A549 (cell line): Measurements from ENCODE around the gene MFN2. TPM values are rescaled to one million over a fixed set of nuclear protein-coding genes. Genes with fewer than 3 reads are reported as not detected.
A peak's percentile ranks its signal among the peaks of the same experiment; 100 is the strongest.

Source experiments
- ATAC-seq, 2 experiments: fragments of 200-7000 bp in 1 of 2; fragments of >200 bp in 1 of 2; cut with Nextera tagmentation in 1 of 2; cut with Tn5 transposase in 1 of 2; 3 replicates each; pipeline versions ENCODE4 v1.8.0 to v1.9.1; 2018 to 2020; ENCODE audit warnings: mild to moderate bottlenecking in 1 of 2, moderate library complexity in 1 of 2
- CTCF ChIA-PET: fragments of 300-600 bp; sonication (Branson Sonifier 250); formaldehyde crosslinking; extraction: SDS; loops from one replicate; lab custom pipeline; 2021; ENCODE audit warnings: antibody characterized with exemption, inconsistent platforms; lab: Yijun Ruan, JAX
- POLR2A ChIA-PET: fragments of 350-600 bp; formaldehyde crosslinking; extraction: SDS; loops from one replicate; lab custom pipeline; 2021; ENCODE audit warnings: antibody characterized with exemption, inconsistent platforms; lab: Yijun Ruan, JAX
- DNase-seq, 2 experiments: peaks; one replicate each; pipeline versions ENCODE4 v3.0.0 to v3.0.0-alpha.2; 2011 to 2016; ENCODE audit warnings: low read depth in 1 of 2, low spot score in 1 of 2
- FAIRE-seq: peaks from 2 replicates; lab custom pipeline; 2011; peaks lifted over from hg19 to GRCh38; lab: Jason Lieb, UNC
- H3K27ac ChIP-seq, 2 experiments: fragments of >200 bp; sonication (Bioruptor Twin); formaldehyde crosslinking; 3 replicates each; pipeline ENCODE4 v1.5.1; 2016 to 2017
- H3K4me1 ChIP-seq: fragments of >200 bp; sonication (Bioruptor Twin); formaldehyde crosslinking; 3 replicates; pipeline ENCODE4 v1.6.1; 2016
- H3K4me2 ChIP-seq: fragments of >200 bp; sonication (Bioruptor Twin); formaldehyde crosslinking; 3 replicates; pipeline ENCODE4 v1.6.1; 2016
- H3K4me3 ChIP-seq: fragments of >200 bp; sonication (Bioruptor Twin); formaldehyde crosslinking; 3 replicates; pipeline ENCODE4 v1.5.1; 2016
- H3K9me3 ChIP-seq: fragments of >200 bp; sonication (Bioruptor Twin); formaldehyde crosslinking; 3 replicates; pipeline ENCODE4 v1.6.1; 2016
- BHLHE40 ChIP-seq: IDR thresholded peaks from 2 replicates; pipeline ENCODE4 v1.6.1; 2012; ENCODE audit warnings: low read depth, low read length, inconsistent platforms
- CEBPB ChIP-seq, 2 experiments: fragments of >200 bp in 1 of 2; sonication (Bioruptor Twin) in 1 of 2; formaldehyde crosslinking in 1 of 2; IDR thresholded peaks; 2 replicates each; pipeline ENCODE4 v1.6.1; 2012 to 2016
- E2F6 ChIP-seq: IDR thresholded peaks from 2 replicates; pipeline ENCODE4 v1.6.1; 2012; ENCODE audit warnings: low read depth, borderline replicate concordance
- EHF ChIP-seq: fragments of 250-450 bp; sonication (Bioruptor Pico); IDR thresholded peaks from 2 replicates; pipeline ENCODE4 v1.5.0; 2020; ENCODE audit warnings: mild to moderate bottlenecking
- EHMT2 ChIP-seq: fragments of 200-600 bp; sonication (generic); IDR thresholded peaks from 2 replicates; pipeline ENCODE4 v1.6.1; 2016; ENCODE audit warnings: antibody characterized with exemption, low read depth, mild to moderate bottlenecking, moderate library complexity
- EP300 ChIP-seq, 2 experiments: fragments of >200 bp; sonication (Bioruptor Twin); formaldehyde crosslinking; IDR thresholded peaks; 2 replicates in 1 of 2; 3 replicates in 1 of 2; pipeline ENCODE4 v1.6.1; 2016 to 2017
- FOSB ChIP-seq: fragments of 250-450 bp; sonication (Bioruptor Pico); IDR thresholded peaks from 2 replicates; pipeline ENCODE4 v1.5.0; 2020; ENCODE audit warnings: mild to moderate bottlenecking, moderate library complexity
- FOXS1 ChIP-seq: fragments of 250-450 bp; sonication (Bioruptor Pico); IDR thresholded peaks from 2 replicates; pipeline ENCODE4 v1.5.0; 2020; ENCODE audit warnings: mild to moderate bottlenecking, moderate library complexity
- HDAC2 ChIP-seq: fragments of 200-600 bp; sonication (generic); IDR thresholded peaks from 2 replicates; pipeline ENCODE4 v1.6.1; 2016
- HES2 ChIP-seq: fragments of >200 bp; sonication (Bioruptor Twin); formaldehyde crosslinking; IDR thresholded peaks from 2 replicates; pipeline ENCODE4 v1.6.1; 2016
- HEYL ChIP-seq: fragments of 250-450 bp; sonication (Bioruptor Pico); IDR thresholded peaks from 2 replicates; pipeline ENCODE4 v1.8.0; 2021; ENCODE audit warnings: mild to moderate bottlenecking, moderate library complexity
- HMGXB4 ChIP-seq: fragments of 250-450 bp; sonication (Bioruptor Pico); IDR thresholded peaks from 2 replicates; pipeline ENCODE4 v1.5.0; 2021; ENCODE audit warnings: mild to moderate bottlenecking, moderate library complexity, borderline replicate concordance
- HOXA7 ChIP-seq: fragments of 250-450 bp; sonication (Bioruptor Pico); IDR thresholded peaks from 2 replicates; pipeline ENCODE4 v1.5.0; 2020; ENCODE audit warnings: mild to moderate bottlenecking, moderate library complexity
- HOXB13 ChIP-seq: fragments of 250-450 bp; sonication (Bioruptor Pico); IDR thresholded peaks from 2 replicates; pipeline ENCODE4 v1.5.0; 2020; ENCODE audit warnings: low read depth, mild to moderate bottlenecking, moderate library complexity
- KDM1A ChIP-seq: fragments of 200-600 bp; sonication (generic); IDR thresholded peaks from 2 replicates; pipeline ENCODE4 v1.6.1; 2016; ENCODE audit warnings: low read depth, mild to moderate bottlenecking
- KDM5A ChIP-seq: fragments of 200-600 bp; sonication (generic); IDR thresholded peaks from 2 replicates; pipeline ENCODE4 v1.6.1; 2016; ENCODE audit warnings: antibody characterized with exemption, mild to moderate bottlenecking
- MAFK ChIP-seq: fragments of 450-650 bp; IDR thresholded peaks from 2 replicates; pipeline ENCODE4 v1.6.1; 2014; ENCODE audit not compliant: partially characterized antibody
- MAX ChIP-seq: IDR thresholded peaks from 2 replicates; pipeline ENCODE4 v1.6.1; 2012
- MYC ChIP-seq: IDR thresholded peaks from 2 replicates; pipeline ENCODE4 v1.6.1; 2012; ENCODE audit warnings: mild to moderate bottlenecking, inconsistent platforms, low read length, improper control_type of control experiment, borderline replicate concordance
- POLR2A ChIP-seq: IDR thresholded peaks from 2 replicates; pipeline ENCODE4 v1.6.1; 2012; ENCODE audit warnings: mild to moderate bottlenecking, low read length
- POLR2AphosphoS2 ChIP-seq: conservative IDR thresholded peaks from 2 replicates; pipeline ENCODE4 v1.6.1; 2012; ENCODE audit warnings: low read length, improper control_type of control experiment, inconsistent platforms
- RFX5 ChIP-seq: fragments of 450-650 bp; IDR thresholded peaks from 2 replicates; pipeline ENCODE4 v1.7.1; 2014; ENCODE audit warnings: antibody characterized with exemption, mild to moderate bottlenecking, moderate library complexity
- RNF2 ChIP-seq: fragments of 200-600 bp; sonication (generic); IDR thresholded peaks from 2 replicates; pipeline ENCODE4 v1.6.1; 2016; ENCODE audit warnings: low read depth, mild to moderate bottlenecking, antibody characterized with exemption, moderate library complexity, borderline replicate concordance
- SMC3 ChIP-seq: fragments of >200 bp; sonication (Bioruptor Twin); formaldehyde crosslinking; IDR thresholded peaks from 3 replicates; pipeline ENCODE4 v1.6.1; 2018; ENCODE audit warnings: inconsistent platforms
- TP53 ChIP-seq: fragments of 250-450 bp; sonication (Bioruptor Pico); IDR thresholded peaks from 2 replicates; pipeline ENCODE4 v1.5.0; 2021; ENCODE audit warnings: mild to moderate bottlenecking, moderate library complexity
- ZNF302 ChIP-seq: fragments of 250-450 bp; sonication (Bioruptor Pico); IDR thresholded peaks from 2 replicates; pipeline ENCODE4 v1.9.0; 2021; ENCODE audit warnings: inconsistent platforms, mild to moderate bottlenecking, moderate library complexity
- WGBS: methylation state at CpG from one replicate; pipeline ENCODE4 v1.1.6; 2017; ENCODE audit errors: missing lambda C conversion rate; 5-methylcytosine and 5-hydroxymethylcytosine counted together
- polyA plus RNA-seq, 4 experiments: library from polyadenylated mRNA; depleted of rRNA in 3 of 4; stranded (reverse); fragments of >200 nt; fragmentation: RNase III in 1 of 4; extraction: RNeasy Plus Mini Kit Qiagen cat#74134 plus additional on column Dnase treatment in 1 of 4; gene quantifications; 2 replicates in 3 of 4; 3 replicates in 1 of 4; pipeline ENCODE4 v1.2.3, GENCODE V29; 2011 to 2017

The MFN2 gene
- polyA plus RNA-seq, 2 of the 4 experiments (the other 2 are of a cell fraction): 34.7 to 36.8 TPM

- TF ChIP-seq HES2: no peak
- TF ChIP-seq MAFK: no peak
- no peak for TF ChIP-seq KDM5A
Measured at GRCh38 chr1:12012560-12013316, 32.5 kb downstream of the MFN2 start (continued).

- H3K4me2 ChIP-seq: no peak overlapping the region
- 87% methylated on average over 15 of the region's 16 CpGs for WGBS
Measured at GRCh38 chr1:12014141-12014991, 34.1 kb downstream of the MFN2 start.

GRCh38 chr1:12015001-12015491, 34.8 kb downstream of the MFN2 start:
- ChIA-PET POLR2A (no interaction called here), CTCF (no interaction called here)
- DNase-seq: no peak
- TF ChIP-seq EHMT2 (no peak), TP53 (no peak), ZNF302 (CRISPR knock-in tag) (no peak), HMGXB4 (CRISPR knock-in tag) (no peak), MAFK (no peak)
- TF ChIP-seq, all 56 proteins: peak for 0
- ATAC-seq (no peak), FAIRE-seq (no peak)
- H3K4me3 ChIP-seq: no peak overlapping the region
- H3K4me2 ChIP-seq: no peak overlapping the region
- no peaks in the 10 kb centered on the region for H3K4me1 ChIP-seq
- 85% methylated on average over 10 of the region's 10 CpGs for WGBS
- no peak overlapping the region for H3K27ac ChIP-seq
- H3K9me3 ChIP-seq: no peaks in the 10 kb centered on the region

More at GRCh38 chr1:12014141-12014991, 34.1 kb downstream of the MFN2 start:
- H3K27ac ChIP-seq: no peak overlapping the region
- FAIRE-seq (no peak), ATAC-seq (no peak), DNase-seq (peak in 1 of 2 experiments; percentile 25)
- TF ChIP-seq RNF2 (no peak), HOXB13 (CRISPR knock-in tag) (no peak), EP300 (IDR thresholded peaks at IDR 0.05) (no peak), SMC3 (no peak), HDAC2 (no peak)
- ChIA-PET POLR2A (no interaction called here), CTCF (interaction anchor here (0.6 kb wide), 1 partner anchor 83 kb away, joined by 3 read pairs; no protein-coding TSS in a partner anchor)
- no peak overlapping the region for H3K4me3 ChIP-seq
- no peaks in the 10 kb centered on the region for H3K4me1 ChIP-seq
- no peaks in the 10 kb centered on the region for H3K9me3 ChIP-seq

- POLR2A ChIA-PET: no interaction called here
- H3K9me3 ChIP-seq: no peaks in the 10 kb centered on the region
- FAIRE-seq: no peak
Measured at GRCh38 chr1:12015499-12015898, 35.3 kb downstream of the MFN2 start.

More at GRCh38 chr1:12015499-12015898, 35.3 kb downstream of the MFN2 start:
- CTCF ChIA-PET: no interaction called here
- Histone ChIP-seq H3K4me3 (no peak overlapping the region), H3K27ac (no peak overlapping the region), H3K4me2 (no peak overlapping the region), H3K4me1 (no peaks in the 10 kb centered on the region)
- TF ChIP-seq HEYL (CRISPR knock-in tag) (no peak), BHLHE40 (no peak), FOXS1 (CRISPR knock-in tag) (no peak), POLR2A (no peak), CEBPB (IDR thresholded peaks at IDR 0.05) (no peak), MAX (no peak), HOXA7 (no peak), RFX5 (no peak), KDM1A (no peak), EHF (CRISPR knock-in tag) (no peak), HMGXB4 (CRISPR knock-in tag) (no peak), MAFK (no peak), ZNF302 (CRISPR knock-in tag) (no peak), E2F6 (no peak), TP53 (no peak), POLR2AphosphoS2 (no peak), FOSB (CRISPR knock-in tag) (no peak), MYC (no peak)
- ATAC-seq (no peak), DNase-seq (no peak)
- 95% methylated on average over 9 of the region's 9 CpGs for WGBS
